Omental fat pad (tissue), 4 donors: ENCODE results near the gene JUND. TPM values are rescaled to one million over a fixed set of nuclear protein-coding genes. Genes with fewer than 3 reads are reported as not detected.
"Not testable (repeated sequence)": the region's sequence is repeated elsewhere in the genome, so short reads cannot be mapped to it uniquely, and the experiment has no call there.

Experiments used
- ATAC-seq: fragments of 150-250 bp; one replicate; pipeline ENCODE4 v1.9.1; 2016; ENCODE audit warnings: mild to moderate bottlenecking, moderate library complexity; ENCODE audit not compliant: low FRiP score
- DNase-seq: peaks from one replicate; pipeline ENCODE4 v3.0.0-alpha.2; 2019; ENCODE audit warnings: low spot score
- CTCF ChIP-seq, 3 donors: fragments of 450-650 bp; IDR thresholded peaks; one replicate each; pipeline ENCODE4 v1.5.1; 2016 to 2017; ENCODE audit warnings: antibody characterized with exemption in 3 of 3, mild to moderate bottlenecking in 3 of 3, moderate library complexity in 2 of 3
- total RNA-seq, 4 donors: library from RNA; depleted of rRNA; stranded (reverse); fragments of >200 nt; gene quantifications; one replicate each; pipeline ENCODE4 v1.1.0, GENCODE V29; 2016

The JUND gene
- total RNA-seq = 100 to 1,000 TPM; 398 to 859 (median 623) TPM

GRCh38 chr19:18281082-18282020 is at the start of gene JUND:
Gene JUND (minus strand): TSS chr19:18281622. CDS start chr19:18281484, 138 bp downstream.
- ATAC-seq (peak; percentile 86), DNase-seq (peak; percentile 73)
- TF ChIP-seq CTCF (IDR thresholded peaks at IDR 0.05) = no peak

- ATAC-seq (no peak), DNase-seq (no peak)
- TF ChIP-seq CTCF (IDR thresholded peaks at IDR 0.05) = no peak
Measured at GRCh38 chr19:18330868-18331267, 49.4 kb upstream of the JUND start.

- no peak for ATAC-seq
- no peak for DNase-seq
- TF ChIP-seq CTCF (IDR thresholded peaks at IDR 0.05) = no peak
Measured at GRCh38 chr19:18329035-18329376, 47.6 kb upstream of the JUND start.

DNA sequence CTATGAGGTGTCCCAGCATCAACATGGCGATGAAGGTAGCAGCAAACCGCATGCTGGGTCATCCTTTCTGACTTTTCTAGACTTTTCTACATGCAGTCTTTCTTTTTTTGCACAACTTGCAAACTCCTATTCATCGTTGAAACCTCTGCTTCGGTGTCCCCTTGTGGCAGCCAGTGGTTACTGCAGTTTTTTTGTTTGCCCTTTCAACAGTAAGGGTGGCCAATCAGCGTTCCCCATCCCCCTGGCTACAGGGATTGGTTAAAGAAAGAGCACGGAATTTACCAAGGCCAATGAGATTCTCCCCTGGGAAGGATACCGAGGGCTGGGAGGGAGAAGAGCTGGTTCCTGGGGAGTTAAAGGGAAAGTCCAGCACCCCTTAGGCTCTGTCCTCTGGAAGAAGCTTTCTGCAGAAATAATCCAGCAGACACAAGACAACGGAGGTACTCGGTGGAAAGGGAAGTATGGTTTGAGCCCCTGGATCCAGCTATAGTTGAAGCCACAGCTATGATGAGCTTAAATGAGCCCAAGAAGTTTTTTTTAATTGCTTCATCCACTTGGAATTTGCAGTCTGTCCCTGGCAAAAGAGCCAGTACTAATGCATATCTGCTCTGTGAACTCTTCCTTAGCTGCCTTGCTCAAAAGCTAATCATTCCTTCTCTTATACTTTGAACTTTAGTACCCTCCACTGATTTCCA is 47.1 kb upstream of the JUND start:
- peak in 2 of 3 donors; percentile 90 to 95 for TF ChIP-seq CTCF (IDR thresholded peaks at IDR 0.05)
- ATAC-seq = peak; percentile 99
- peak; percentile 85 for DNase-seq

- DNase-seq (no peak), ATAC-seq (no peak)
- no peak for TF ChIP-seq CTCF (IDR thresholded peaks at IDR 0.05)
Measured at GRCh38 chr19:18326772-18327171, 45.4 kb upstream of the JUND start.

DNA sequence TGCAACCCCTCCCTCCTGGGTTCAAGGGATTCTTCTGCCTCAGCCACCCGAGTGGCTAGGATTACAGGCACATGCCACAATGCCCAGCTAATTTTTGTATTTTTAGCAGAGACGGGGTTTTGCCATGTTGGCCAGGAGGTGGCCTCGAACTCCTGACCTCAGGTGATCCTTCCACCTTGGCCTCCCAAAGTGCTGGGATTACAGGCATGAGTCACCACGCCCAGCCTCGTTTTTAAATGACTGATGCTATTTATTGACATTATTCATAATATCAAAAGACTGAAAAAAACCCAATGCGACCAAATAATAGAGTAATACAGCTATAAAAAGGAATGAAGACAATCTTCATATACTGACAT is 42.9 kb upstream of the JUND start:
- ATAC-seq, DNase-seq: not testable (repeated sequence)

- ATAC-seq (peak; percentile 98), DNase-seq (peak; percentile 96)
- no peak for TF ChIP-seq CTCF (IDR thresholded peaks at IDR 0.05)
Measured at GRCh38 chr19:18322759-18323460, 41.5 kb upstream of the JUND start, which contains the start of gene LSM4. Gene LSM4 (minus strand): TSS chr19:18323076. CDS start chr19:18323020, 56 bp downstream.
